ENCODE data around the gene IRF5.

DNA sequence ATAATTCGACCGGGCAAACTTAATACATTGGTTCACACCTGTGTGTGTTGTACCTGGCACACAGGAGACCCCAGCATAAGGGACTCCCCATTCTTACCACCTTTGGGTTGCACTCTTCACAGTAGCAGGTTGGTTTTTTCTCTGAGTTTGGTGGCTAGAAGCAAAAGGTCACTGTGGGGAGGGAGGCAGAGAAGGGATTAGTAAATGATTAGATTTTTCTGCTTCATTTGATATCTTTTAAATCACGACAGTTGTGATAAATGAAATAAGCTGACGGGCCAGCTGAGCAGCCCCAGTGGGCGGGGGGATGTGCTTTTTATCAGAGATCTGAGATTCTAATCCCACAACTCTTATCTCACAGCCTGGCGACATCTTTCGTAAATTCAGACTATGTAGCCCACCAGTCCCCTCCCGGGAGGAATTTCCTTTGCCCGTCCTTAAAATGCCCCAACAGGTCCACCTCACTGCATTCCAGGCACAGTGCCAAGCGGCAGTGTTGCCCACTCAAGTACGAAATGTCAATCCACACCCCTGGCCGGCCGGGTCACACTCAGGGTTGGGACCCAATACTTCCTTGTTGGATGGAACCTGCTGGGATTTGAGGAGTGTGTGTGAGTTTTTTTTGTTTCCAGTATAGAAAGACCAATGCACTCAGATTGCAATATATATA, 16.7 kb upstream of the IRF5 start:
- TF ChIP-seq POLR2A (IDR thresholded peaks at IDR 0.05) (no peak), POLR2AphosphoS5 (IDR thresholded peaks at IDR 0.05) (no peak)
- TF ChIP-seq, protein P1, sequence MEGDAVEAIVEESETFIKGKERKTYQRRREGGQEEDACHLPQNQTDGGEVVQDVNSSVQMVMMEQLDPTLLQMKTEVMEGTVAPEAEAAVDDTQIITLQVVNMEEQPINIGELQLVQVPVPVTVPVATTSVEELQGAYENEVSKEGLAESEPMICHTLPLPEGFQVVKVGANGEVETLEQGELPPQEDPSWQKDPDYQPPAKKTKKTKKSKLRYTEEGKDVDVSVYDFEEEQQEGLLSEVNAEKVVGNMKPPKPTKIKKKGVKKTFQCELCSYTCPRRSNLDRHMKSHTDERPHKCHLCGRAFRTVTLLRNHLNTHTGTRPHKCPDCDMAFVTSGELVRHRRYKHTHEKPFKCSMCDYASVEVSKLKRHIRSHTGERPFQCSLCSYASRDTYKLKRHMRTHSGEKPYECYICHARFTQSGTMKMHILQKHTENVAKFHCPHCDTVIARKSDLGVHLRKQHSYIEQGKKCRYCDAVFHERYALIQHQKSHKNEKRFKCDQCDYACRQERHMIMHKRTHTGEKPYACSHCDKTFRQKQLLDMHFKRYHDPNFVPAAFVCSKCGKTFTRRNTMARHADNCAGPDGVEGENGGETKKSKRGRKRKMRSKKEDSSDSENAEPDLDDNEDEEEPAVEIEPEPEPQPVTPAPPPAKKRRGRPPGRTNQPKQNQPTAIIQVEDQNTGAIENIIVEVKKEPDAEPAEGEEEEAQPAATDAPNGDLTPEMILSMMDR (IDR thresholded peaks at IDR 0.05): no peak

All from suprapubic skin (tissue), 4 donors.